HG02870 (cell line): ENCODE results near the gene TOR2A.

ENCODE experiments used
- ATAC-seq: cut with Tn5 transposase; IDR thresholded peaks from one replicate; pipeline ENCODE4 v1.9.1; 2021; ENCODE audit warnings: mild to moderate bottlenecking, moderate library complexity; ENCODE audit not compliant: unreplicated experiment

Gene TOR2A

DNA sequence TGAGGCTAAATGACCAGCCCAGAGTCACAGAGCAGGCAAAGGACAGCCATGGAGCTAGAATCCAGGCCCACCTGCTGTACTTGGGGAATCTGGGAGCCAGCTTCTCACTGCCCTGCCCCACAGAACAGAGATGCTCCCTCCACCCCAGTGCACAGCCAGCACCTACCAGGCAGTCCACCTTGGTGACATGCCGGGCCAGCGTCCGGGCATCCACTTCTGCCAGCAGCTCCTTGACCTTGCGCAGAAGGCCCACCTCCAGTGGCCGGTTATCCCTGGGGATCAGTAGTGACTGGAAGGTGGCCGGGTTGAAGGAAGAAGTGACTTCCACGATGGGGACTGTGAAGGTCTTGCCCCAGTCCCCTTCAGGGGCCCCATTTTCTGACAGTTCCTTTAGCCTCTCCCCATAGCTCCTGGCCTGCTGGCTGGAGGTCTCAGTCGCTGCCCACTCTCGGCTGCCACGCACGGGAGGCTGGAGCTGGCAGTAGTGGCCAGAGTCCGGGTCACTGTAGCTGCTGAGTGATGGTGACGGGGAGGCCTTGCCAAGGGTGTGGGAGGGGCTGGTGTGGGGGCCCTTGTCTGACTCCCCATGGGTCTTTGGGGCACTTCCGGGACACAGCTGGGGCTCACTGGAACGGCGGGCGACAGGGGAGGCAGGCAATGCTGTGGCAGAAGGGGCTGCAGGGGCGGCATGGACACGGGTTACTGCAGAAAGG, 9.5 kb upstream of the TOR2A start:
- ATAC-seq = no peak

DNA sequence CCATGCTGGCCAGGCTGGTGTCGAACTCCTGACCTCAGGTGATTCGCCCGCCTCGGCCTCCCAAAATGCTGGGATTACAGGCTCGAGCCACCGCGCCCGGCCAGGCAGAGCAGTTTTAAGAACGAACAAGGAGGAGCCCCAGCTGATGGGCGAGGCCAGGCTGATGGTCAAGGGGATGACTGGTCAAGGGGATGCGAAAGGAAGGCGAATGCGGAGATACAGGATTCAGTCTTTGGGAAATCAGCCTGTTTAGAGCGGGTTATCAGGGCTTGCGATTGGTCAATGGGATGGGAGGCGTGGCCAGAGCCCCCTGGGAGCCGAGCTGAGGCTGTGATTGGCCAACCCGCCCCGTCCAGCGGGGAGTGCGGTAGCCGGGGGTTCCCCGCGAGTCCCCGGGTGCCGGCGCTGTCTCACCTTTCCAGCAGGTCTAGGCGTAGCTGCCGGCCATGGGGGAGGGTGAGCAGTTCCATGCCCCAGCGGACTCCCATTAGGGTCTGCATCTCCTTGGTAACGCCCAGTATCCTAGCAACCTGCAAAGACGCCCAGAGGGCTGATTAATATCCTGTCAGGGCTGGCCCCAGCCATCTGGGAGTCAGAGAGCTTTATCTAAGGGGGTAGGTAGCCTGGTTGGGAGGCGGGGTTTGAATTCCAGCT, 7.5 kb upstream of the TOR2A start:
- ATAC-seq = no peak

GRCh38 chr9:127741831-127742434, 6.8 kb upstream of the TOR2A start:
- no peak for ATAC-seq

DNA sequence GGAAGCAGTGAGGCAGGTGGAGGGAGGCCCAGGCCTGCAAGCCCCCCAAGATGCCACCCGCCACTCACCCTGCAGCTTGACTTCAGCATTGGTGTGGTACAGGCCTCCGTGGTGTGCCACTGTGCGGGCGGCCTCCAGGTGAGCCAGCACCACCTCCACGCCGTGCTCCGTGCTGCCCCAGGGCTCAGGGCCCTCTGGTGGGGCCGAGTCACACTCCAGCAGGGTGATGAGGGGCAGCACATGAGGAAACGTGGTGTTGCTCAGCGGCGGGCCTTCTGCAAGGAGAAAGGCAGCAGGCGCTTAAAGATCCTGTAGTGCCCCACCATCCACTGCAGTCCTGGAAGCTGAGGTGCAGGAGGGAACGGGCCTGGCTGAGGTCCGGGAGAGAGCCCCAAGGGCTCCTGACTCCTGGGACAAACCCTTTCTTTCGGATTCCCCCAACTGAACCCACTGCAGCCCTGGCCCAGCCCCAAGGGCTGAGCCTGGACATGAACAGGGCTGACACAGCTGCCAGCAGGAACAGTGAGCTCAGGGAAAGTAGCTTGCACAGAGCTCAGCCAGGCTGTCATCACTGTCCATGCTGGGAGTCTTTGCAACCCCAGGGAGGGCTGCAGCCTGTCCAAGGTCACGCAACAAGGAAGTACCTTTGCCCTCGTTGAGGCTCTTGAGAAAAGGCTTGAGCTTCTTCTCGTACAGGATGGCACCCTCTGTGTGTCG, 4.7 kb upstream of the TOR2A start:
- no peak for ATAC-seq

DNA sequence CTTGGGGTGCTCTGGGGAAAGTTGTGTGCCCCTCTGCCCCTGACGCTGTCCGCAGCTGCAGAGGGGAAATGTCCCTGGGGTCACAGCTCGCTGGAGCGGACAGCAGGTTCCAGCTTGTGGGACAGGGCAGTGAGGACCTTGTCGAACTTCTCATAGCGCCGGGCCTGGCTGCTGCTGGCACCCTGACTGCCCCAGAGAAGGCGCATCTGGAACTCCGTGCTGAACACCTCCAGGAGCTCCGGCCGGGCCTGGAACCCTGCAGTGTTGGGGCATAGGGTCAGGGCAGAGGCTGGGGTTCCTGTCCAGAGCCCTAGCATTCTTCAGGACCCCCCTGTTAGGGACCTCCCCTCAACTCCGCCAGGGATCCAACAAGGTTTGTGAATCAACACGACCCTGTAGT, 3.6 kb upstream of the TOR2A start:
- ATAC-seq = no peak

DNA sequence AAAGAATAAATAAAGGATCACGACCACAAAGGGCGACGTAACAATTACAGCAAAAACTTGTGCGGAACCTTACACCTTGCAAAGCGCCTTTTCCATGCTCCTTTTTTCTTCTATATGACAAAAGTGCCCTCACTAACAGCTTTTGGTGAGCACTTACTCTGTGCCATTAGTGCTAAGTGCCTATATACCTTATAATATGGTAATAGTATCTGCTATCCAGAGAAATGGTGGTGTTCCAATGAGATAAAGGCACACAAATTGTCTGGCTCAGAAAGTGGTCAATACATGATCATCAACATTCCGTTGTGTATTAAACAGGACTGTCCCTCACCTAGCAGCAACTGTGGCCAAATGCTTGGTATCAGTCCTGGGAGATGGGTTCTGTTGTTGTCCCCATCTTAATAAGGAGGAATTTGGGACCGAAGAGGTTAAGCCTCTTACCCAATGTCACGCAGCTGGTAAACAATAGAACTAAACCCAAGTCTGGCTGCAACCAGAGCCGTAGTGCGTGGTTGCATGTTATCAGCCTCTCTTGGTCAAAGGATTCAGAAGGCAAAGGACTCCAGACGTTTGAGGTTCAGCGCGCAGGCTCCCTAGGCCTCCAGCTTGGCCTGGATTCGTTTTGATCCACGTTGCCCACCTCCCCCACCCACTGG, 564 bp upstream of the TOR2A start:
- ATAC-seq = peak; percentile 1

GRCh38 chr9:127734247-127734746, 797 bp downstream of the TOR2A start:
- ATAC-seq = no peak

DNA sequence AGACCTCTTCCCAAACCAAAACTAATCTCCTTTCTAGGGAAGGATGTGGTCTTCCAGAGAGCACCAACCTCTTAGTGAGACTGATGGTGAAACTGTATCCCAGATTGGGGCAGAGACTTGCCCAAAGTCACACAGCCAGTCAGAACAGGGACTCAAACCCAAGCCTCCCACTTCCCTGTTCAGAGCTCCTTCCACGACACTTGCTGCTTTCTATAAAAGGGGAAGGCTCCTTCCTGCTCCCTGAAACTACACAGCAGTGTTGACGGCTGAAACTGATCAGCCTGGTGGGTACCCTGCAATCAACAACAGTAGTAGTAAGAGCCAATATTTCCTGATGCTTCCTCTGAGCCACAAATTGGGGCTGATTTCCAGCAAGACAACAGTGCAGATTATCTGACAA, 1.5 kb downstream of the TOR2A start:
- ATAC-seq = no peak

GRCh38 chr9:127732444-127732843, 2.6 kb downstream of the TOR2A start:
- ATAC-seq = no peak

GRCh38 chr9:127731938-127732337, 3.2 kb downstream of the TOR2A start:
- no peak for ATAC-seq

- ATAC-seq = no peak
These were observed 4.2 kb downstream of the TOR2A start for GRCh38 chr9:127730799-127731410.

- no peak for ATAC-seq
These were observed 4.8 kb downstream of the TOR2A start for GRCh38 chr9:127730262-127730661.

DNA sequence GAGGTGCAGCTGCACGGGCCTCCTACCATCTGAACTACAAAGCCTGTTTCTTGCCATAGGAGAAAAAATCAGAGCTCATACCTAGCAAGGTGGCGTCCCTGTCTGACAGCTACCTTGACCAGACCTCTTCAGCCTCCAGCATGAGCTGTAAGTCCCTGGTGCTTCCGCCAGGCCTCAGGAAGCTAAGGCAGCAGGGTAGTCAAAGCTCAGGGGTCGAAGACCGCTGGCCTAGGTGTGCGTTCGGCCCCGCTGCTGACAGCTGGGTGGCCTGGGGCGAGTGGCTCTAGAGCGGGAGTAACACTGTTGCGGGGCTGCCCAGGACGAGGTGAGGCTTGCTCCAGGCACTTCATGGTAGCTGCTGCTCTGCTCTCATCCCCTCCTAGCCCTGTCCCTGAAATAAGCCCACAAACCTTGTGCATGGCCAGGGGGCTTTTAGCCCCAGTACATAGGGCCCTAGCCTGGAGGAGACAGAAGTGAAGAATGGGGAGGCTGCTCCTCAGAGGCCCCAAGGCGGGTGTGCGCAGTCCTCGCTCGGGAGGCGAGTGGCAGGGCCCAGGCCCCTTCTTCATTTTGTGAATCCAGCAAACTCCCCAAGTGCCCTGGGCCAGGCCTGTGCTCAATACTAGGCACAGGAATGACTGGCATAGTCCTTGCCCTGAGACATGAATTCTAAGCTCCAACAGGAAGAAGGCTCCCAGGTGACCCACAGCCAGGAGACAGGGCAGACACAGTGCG, 5.4 kb downstream of the TOR2A start:
- no peak for ATAC-seq

DNA sequence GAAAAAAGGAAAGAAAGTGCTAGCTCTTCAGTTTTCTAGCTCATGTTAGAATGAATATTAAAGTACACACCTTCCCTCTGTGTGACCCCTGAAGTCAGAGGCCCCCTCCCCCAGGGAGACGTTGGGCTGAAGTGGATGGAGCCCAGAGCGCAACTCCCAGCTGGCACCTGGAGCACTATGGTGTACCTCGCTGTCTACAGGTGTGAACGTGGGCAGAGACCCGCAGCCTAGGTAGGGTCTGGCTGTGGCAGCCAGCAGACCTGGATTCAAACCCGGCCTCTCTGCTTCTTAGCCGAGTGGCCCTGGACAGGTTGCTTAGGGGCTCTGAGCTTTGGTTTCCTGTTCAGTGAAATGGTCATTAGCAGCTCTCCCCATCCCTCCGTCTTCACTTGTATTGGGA, 6.3 kb downstream of the TOR2A start:
- ATAC-seq = no peak

DNA sequence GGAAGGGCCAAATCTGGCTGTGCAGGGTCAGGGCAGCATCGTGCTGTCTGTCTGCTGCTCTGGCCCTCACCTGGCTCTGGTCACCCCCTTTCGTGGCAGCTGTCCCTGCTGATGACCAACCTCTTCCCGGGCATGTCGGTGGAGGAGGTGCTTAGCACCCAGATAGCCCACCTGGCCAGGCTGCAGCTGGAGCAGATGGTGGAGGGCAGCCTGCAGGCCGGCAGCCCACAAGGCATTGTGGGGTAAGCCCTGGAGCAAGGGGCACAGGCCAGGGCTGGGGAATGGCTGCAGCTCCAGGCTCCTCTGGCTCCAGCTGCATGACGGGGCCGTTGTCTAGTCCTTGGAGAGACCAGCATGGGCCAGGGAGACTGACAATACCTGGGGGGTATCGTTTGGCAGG, 8.2 kb downstream of the TOR2A start:
- ATAC-seq = no peak

DNA sequence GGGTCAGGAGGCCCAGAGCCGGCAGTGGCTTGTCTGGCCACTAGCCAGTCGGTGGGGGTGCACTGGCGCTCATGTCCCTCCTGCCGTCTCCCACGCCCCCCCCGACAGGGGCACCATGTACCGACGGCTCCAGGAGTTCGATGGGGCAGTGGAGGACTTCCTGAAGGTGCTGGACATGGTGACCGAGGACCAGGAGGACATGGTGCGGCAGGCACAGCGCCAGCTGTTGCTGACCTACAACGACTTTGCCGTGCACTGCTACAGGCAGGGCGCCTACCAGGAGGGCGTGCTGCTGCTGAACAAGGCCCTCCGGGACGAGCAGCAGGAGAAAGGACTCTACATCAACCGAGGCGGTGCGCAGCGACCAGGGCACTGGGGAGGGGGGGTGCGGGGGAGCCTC, 11.1 kb downstream of the TOR2A start:
- ATAC-seq = no peak

DNA sequence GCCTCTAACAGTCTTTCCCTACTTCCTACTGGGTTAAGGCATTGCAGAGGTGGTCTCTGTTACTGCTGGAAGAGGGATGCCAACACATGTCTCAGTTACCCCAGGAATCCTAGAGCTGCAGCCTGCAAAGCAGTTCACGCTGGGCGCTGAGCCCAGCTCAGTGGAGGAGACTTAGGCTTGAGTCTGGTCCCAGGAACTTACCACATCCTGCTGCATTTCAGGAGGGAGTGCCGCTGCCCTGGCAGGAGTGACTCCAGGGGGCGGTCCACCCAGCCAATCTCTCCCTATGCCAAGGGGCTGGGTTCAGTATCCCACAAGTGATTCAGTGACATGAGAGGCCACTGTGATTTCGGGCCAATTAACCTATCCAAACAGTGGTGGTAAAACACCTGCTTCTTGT, 11.7 kb downstream of the TOR2A start:
- ATAC-seq = no peak

GRCh38 chr9:127723013-127723412, 12.1 kb downstream of the TOR2A start:
- ATAC-seq = no peak

GRCh38 chr9:127722055-127722745, 12.9 kb downstream of the TOR2A start:
- ATAC-seq = no peak
